ENCODE measurements around the gene ZSWIM8.

ZSWIM8 gene

GRCh38 chr10:73848821-73849489 is 63.5 kb downstream of the ZSWIM8 start:
- no peak overlapping the region for H3K9ac ChIP-seq (ENCODE audit: low read depth, low read length)
- no peaks in the 10 kb centered on the region for H3K9me3 ChIP-seq (ENCODE audit: insufficient read depth, low read depth, low read length)
- H3K27me3 ChIP-seq (ENCODE audit: insufficient read depth, low read length), result no peaks in the 10 kb centered on the region
- peaks cover 63% of the 10 kb centered on the region for H3K36me3 ChIP-seq (ENCODE audit: insufficient read depth, low read length)
- 57% methylated on average over 17 of the region's 17 CpGs for WGBS
- H3K27ac ChIP-seq (ENCODE audit: low read depth, low read length), result no peak overlapping the region
- peaks cover 4% of the 10 kb centered on the region; the same call in 1 of the 2 replicates for H3K4me1 ChIP-seq (ENCODE audit: insufficient read depth, low read length)
- no peak overlapping the region for H3K4me3 ChIP-seq (ENCODE audit: low read length)

DNA sequence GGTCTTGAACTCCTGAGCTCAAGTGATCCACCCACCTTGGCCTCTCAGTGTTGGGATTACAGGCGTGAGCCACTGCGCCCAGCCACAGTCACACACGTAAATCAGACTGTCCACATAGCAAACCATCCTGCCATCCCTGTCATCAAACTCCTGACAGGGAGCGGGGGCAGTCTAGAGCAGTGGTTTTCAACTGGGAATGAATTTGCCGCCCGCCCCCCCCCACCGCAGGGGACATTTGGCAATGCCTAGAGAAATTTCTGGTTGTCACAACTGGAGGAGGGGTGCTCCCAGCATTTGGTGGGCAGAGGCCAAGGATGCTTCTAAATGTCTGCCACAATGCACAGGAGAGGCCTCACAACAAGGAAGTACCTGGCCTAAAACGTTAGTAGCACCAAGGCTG is 64.8 kb downstream of the ZSWIM8 start:
- H3K4me3 ChIP-seq (ENCODE audit: low read length), result no peak overlapping the region
- no peak overlapping the region for H3K27ac ChIP-seq (ENCODE audit: low read depth, low read length)
- H3K36me3 ChIP-seq (ENCODE audit: insufficient read depth, low read length), result peaks cover 55% of the 10 kb centered on the region
- no peaks in the 10 kb centered on the region for H3K27me3 ChIP-seq (ENCODE audit: insufficient read depth, low read length)
- peaks cover 4% of the 10 kb centered on the region; the same call in 1 of the 2 replicates for H3K4me1 ChIP-seq (ENCODE audit: insufficient read depth, low read length)
- WGBS, result 90% methylated on average over 8 of the region's 8 CpGs
- H3K9me3 ChIP-seq (ENCODE audit: insufficient read depth, low read depth, low read length), result no peaks in the 10 kb centered on the region
- no peak overlapping the region for H3K9ac ChIP-seq (ENCODE audit: low read depth, low read length)

GRCh38 chr10:73850863-73851461 is 65.6 kb downstream of the ZSWIM8 start:
- no peak overlapping the region for H3K4me3 ChIP-seq (ENCODE audit: low read length)
- 64% methylated on average over 15 of the region's 15 CpGs for WGBS
- no peaks in the 10 kb centered on the region for H3K9me3 ChIP-seq (ENCODE audit: insufficient read depth, low read depth, low read length)
- no peaks in the 10 kb centered on the region for H3K27me3 ChIP-seq (ENCODE audit: insufficient read depth, low read length)
- peak overlapping the region; percentile 8; the same call in 1 of the 2 replicates for H3K27ac ChIP-seq (ENCODE audit: low read depth, low read length)
- H3K36me3 ChIP-seq (ENCODE audit: insufficient read depth, low read length), result peaks cover 55% of the 10 kb centered on the region
- peaks cover 4% of the 10 kb centered on the region; the same call in 1 of the 2 replicates for H3K4me1 ChIP-seq (ENCODE audit: insufficient read depth, low read length)
- peak overlapping the region; percentile 12; the same call in 1 of the 2 replicates for H3K9ac ChIP-seq (ENCODE audit: low read depth, low read length)

Data from HUES64 (cell line).